ENCODE measurements around the gene DMBT1.

The DMBT1 gene

DNA sequence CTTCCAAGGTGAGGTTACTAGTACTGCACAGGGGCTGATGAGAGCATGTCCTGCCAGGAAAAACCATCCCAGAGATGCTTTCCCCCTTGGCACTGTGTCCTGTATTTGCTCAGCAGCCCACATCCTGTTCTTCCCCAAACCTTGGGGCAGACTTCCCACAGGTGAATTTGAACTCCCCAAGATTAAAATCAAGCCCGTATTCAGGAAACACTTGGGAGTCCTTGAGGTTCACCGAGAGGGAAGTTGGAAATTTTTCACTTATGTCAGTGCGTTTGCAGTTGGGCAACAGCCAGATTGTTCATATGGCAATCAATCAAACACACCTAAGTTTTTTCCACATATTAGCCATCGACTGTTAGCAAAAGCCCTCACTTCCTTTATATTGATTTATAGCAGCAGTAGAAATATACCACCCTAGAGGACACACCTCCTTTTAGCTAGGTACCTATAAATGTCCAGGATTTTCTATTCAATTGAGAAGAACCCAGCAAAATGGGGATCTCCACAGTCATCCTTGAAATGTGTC is at the start of gene DMBT1:
Gene DMBT1, plus strand, starts transcription at position 476 of the 526 bp plus-strand sequence. Its CDS starts 17 bp downstream, at position 493.
- DNase-seq = no peak

DNA sequence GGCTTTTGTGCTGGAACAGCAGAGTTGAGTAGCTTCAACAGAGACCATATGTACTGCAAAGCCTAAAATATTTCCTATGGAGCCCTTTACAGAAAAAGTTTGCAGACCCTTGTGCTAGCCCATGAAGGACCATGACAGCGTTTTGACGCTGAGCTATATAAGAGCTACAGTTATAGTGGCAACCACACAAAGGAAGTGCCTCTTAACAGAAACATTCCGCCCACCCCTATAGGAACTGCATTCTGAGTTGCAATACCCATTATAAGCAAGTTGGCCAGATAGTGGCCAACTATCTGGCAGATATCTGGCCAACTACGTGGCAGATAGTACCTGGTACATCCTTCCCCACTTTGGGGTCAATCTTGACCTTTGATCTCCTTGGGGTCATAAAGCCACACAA is 47.5 kb upstream of the DMBT1 start:
- no peak for DNase-seq

DNA sequence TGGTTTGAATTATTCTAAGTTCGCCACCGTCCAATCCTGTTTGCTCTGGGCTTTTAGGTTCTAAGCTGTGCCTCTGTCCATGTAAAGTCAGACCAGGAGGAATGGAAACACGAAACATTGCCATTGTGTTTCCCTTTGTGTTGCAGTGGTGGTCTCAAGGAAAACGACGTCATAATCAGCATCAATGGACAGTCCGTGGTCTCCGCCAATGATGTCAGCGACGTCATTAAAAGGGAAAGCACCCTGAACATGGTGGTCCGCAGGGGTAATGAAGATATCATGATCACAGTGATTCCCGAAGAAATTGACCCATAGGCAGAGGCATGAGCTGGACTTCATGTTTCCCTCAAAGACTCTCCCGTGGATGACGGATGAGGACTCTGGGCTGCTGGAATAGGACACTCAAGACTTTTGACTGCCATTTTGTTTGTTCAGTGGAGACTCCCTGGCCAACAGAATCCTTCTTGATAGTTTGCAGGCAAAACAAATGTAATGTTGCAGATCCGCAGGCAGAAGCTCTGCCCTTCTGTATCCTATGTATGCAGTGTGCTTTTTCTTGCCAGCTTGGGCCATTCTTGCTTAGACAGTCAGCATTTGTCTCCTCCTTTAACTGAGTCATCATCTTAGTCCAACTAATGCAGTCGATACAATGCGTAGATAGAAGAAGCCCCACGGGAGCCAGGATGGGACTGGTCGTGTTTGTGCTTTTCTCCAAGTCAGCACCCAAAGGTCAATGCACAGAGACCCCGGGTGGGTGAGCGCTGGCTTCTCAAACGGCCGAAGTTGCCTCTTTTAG is 46.3 kb upstream of the DMBT1 start:
- DNase-seq = no peak

DNA sequence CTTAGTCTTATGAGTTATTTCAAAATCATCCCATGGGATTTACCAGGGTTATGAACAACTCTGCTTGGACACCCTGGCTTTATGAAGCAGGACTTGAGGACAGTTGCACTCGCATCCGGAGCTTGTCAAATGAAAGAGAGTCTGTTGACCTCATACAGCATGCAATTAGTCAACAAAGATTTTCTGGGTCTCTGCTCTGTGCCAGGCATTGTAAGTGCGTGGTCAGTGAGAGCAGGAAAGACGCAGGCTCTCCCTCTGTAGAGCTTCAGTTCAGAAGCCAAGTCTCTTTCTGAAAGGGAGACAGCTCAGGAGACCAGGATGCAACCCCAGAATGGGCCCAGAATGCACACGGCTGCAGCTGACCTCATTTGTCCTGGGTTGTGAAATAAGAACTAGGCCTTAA is 45.5 kb upstream of the DMBT1 start:
- DNase-seq = no peak

DNA sequence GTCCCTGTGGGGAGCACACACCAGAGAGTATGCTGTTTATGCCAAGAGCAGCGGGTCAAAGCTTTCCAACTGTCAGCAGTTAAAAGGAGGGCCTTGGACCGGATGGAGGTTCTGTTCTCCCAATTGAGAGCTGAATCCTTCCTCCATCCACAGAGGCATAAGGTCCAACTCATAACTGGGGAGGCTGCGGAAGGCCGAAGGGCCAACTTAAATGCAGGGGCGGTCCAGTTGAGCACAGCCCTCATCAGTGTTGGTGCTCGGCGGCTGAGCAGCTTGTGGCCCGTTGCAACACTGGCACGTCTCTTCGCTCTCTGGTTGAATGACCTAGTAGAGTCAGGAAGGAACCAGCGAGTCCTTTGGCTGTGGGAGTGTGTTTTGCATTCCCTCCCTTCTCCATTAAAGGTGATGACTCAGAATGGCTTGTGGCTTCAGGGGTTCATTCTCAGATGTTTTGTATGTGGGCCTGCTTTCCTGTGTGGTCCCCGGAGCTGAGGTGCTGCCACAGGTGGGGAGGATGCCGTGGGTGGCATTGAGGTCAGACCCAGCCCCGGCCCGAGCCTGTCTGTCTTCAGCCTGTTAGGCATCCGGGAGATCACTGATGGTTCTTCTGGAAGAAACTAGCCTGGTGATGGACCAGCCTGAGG is 44.8 kb upstream of the DMBT1 start:
- no peak for DNase-seq

DNA sequence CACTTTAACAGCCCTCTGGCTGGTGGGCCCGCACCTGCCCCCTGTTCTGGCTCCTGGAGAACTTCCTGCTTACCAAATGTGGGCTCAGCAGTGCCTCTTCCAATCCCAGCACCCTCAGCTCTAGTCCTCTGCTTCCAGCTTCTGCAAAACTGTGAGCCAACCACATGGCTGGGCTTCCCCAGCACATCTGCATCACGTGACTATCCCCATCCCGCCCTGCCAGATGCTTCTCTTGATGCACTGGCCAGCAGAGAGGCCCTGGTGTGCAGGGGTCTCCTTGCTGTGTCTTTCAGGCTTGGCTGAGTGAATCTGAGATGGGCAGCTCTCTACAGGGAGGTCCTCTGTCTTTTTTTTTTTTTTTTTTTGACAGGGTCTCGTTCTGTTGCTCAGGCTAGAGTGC is 43.8 kb upstream of the DMBT1 start:
- DNase-seq = no peak

DNA sequence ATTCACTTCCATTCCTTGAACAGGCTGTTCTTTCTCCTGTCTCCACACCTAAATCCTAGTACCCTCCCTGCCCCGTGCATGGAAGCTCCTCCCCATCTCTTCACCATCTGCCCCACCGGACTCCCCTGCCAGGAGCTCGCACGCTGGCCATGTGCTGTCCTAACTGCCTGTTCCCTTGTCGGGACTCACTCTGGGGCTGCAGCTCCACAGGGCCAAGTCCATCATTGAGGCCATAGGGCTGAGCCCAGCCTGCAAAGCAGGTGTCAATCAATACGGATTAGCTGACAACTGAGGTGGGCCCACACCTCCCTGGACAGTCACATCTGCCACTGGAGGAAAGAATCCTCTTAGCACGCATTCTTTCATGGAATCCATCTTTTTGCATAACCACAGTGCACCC is 41.4 kb upstream of the DMBT1 start:
- DNase-seq = no peak

DNA sequence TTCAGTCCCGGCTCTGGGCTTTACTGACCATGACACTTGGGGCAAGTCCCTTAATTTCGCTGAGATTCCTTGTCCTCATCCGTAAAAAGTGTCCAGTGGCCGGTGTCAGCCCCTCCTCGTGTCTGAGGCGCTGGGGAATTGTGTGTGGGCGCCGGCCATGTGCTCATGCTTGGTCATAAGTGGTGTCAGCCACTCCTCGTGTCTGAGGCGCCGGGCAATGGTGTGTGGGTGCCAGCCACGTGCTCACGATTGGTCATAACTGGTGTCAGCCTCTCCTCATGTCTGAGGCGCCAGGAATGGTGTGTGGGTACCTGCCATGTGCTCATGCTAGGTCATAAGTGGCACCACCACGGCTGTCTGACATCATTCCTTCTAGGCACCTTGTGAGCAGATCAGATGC is 40.7 kb upstream of the DMBT1 start:
- no peak for DNase-seq

DNA sequence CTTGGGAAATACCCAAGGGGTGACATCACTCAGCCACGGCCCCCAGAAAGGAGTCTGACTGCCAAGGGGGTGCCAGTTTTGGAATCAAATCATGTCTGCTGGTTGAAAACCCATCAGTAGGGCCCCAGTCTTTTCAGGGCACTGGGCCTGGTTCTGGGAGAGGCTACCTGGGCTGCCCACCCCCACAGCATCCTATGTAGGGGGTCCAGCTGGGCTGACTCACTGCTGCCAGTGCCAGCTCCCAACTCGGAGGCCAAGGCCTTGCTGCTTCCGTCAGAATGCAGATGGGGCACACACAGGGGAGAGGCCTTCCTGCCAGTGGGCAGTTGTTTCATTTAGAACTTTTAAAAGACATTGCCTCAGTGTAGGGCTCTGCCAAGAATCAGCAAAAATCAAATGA is 39.5 kb upstream of the DMBT1 start:
- DNase-seq = no peak

DNA sequence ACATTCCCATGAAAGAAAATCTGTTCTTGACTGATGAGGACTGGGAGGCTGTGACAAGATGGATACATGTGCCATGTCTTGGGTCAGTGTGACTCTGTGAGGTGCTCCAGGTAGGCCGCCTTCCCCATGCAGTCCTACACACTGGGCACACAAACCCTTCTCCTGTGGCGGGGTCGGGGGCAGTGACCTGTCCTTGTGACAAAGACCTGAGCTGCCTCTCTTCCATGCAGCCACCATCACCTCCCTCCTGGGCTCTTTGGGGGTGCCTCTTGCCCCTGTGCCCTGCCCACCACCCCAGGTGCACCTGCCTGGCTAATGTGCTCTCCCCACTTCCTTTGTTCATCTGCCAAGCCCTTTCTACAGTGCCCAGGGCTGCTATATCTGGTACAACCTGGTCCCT is 35.7 kb upstream of the DMBT1 start:
- DNase-seq = no peak

DNA sequence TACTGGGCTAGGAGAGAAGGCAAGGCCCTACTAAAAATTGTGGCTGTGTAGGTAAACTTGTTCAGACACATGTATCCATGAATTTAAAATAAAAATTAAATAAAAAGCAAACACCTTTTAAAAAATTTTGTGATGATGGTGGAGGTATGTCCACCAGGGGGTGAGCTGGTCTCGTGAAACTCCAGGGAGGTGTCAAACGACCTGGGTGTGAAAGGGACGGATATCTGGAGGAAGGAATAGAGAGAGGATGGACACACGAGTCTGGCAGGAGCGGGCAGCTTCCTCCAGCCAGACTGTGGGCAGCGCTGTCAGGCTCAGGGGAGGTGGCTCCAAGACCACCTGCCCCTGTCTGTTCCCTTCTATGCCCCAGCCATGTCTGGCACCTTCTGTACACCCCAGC is 34.8 kb upstream of the DMBT1 start:
- no peak for DNase-seq

DNA sequence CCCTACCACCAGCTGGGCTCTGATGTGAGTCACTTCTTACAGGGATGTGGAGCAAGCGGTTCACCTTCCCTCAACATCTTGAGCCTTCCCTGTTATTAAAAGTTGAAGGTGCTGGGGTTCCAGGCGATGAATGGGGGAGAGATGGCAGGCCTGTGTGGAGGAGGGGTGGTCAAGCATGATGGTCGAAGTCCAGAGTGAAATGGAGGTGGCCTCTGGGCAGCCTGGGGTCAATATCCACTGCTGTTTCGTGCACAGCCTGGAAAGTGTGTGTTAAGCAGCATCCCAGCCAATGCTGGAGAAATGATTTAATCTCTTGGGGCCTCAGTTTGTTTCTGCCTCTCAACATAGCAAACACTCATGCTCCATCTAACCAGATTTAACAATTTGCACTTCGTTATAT is 33.7 kb upstream of the DMBT1 start:
- no peak for DNase-seq

DNA sequence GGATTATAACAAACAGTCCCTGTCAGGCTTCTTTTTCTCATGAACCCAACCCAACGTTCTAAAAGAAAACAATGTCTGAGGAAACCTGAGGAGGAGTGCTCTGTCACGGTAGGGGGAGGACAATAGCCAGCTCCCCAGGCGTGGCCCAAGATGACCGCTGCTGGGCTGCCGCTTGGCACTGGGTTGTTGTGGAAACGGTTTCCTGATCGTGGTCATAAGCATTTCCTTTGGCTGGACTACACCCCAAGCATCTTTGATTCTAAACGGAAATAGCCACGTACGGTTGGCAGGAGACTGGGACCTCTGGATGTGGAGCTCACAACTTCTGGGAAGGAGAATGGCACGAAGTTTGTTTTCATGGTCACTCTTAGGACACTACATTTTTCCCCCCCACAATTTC is 30.4 kb upstream of the DMBT1 start:
- DNase-seq = no peak

DNA sequence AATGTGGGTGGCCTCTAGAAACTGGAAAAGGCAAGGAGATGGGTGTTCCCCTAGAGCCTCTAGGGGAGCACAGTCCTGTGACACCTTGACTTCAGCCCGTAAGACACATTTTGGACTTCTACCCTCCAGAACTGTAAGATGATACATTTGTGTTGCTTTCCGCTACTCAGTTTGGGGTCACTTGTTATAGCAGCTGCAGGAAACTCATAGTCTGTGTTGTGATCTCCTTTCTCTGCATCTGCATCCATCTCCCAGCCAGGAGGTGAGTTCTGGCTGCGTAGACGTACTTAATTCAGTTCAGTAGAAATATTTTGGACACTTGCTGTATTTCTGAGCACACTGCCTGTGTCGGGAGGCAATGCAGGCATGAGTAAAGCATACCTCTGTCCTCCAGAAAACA is 29.3 kb upstream of the DMBT1 start:
- DNase-seq = no peak

DNA sequence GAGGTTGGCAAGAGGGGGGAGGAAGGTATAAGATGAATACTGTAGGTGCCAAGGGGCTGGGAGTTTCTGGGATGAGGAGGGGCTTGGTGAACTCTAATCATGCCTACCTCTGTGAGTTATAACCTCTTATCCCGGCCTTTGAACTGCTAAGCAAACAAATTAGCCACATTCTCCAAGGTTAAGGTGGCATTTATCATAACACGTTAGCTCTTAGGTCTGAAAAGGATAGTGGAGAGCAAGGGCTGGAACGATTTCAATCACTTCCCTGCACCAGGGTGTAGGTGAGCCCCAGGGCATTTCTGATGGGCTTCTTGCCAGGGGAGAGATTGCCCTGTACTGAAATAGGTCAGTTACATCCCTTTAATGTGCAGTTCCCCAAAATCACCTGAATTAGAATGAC is 28.6 kb upstream of the DMBT1 start:
- DNase-seq = no peak

DNA sequence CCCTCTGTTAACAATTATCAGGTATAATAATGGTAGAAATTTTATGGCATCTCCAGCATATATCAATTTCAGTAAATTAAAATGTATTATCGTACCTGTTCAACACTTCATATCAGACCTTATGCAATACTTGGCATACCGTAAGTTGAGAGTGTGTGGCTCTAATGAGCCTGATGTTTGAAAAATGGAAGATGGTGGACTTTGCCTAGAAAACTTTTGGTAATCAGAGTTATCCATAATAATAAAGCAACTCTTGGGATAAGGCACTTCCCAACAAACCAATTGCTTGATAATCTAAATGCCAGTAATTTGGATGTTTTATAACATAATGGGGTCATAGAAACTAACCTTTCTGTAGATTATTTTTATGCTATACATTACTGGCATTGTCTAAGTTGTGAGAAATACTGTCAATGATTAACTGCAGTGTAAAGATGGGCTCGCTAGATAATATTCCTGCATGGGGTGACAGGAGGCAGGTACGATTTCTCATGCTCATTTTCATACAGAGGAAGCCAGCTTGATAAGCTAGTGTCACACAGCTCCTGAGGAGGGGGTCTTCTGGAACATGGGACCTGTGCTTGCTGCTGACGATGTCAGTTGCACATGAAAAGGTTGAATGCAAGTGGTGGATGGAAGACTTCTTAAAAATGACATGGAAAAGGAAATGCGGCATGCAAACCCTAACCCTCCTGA is 27.8 kb upstream of the DMBT1 start:
- DNase-seq = no peak

DNA sequence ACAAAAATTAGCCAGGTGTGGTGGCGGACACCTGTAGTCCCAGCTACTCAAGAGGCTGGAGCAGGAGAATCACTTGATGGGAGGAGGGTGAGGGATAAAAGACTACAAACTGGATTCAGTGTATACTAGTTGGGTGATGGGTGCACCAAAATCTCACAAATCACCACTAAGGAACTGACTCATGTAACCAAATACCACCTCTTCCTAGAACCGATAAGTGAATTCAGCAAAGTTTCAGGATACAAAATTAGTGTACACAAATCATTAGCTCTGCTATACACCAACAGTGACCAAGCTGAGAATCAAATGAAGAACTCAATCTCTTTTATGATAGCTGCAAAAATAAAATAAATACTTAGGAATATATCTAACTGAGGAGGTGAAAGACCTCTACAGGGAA is 23.0 kb upstream of the DMBT1 start:
- DNase-seq = no peak

DNA sequence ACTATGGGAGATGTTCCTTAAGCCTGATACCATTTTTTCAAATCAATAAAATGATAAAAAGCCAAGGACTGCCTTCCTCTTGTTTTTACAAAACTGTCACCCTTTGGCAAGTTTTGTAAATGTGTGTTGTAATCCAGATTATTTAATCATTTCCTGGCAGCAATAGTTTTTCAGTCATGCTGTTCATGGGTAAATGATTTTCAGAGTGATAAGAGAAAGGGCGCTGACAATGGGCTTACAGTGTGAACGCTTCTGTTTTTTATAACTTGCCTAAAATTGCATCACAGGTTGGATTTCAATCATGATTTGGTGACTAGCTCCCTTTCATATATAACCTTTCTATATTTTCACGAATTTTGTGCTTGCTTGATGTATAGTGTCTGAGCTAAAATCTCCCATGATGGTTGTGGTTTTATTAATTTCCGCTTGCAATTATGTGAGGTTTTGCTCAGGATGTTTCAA is 19.0 kb upstream of the DMBT1 start:
- DNase-seq = no peak

DNA sequence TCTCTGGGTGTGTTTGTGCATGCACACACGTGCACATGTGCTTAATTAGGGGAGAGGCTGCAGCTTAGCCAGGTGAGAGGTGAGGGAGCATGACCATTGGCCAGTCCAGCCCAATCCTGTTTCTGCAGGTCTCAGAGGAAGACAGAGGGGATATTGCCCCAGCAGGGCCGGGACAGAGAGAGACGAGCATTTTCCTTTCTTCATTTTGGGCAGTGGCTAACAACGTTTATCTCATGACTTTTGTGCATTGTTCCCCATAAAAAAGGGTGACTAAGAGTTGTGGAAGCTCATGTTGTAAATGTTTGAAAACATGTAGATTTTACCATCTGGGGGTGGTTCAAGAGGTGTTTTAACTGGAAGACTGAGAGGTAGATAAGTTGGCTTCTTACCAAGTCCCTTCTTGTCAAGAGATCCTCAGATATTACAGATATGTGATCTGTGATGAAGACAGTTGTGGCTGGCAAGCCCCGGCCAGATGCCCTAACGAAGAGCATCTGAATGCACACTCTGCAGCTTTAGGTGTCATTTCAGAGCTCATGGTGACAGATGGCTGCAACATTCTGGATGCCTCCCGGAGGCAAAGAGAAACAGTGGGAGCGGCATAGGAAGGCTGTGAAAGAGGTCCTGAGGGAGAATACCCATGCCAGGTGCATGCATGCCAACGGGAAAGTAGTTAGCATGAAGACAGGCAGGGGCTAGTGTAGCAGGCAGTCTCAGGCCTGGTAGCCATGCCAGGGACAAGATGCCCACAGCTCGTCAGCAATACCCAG is 16.7 kb upstream of the DMBT1 start:
- no peak for DNase-seq

DNA sequence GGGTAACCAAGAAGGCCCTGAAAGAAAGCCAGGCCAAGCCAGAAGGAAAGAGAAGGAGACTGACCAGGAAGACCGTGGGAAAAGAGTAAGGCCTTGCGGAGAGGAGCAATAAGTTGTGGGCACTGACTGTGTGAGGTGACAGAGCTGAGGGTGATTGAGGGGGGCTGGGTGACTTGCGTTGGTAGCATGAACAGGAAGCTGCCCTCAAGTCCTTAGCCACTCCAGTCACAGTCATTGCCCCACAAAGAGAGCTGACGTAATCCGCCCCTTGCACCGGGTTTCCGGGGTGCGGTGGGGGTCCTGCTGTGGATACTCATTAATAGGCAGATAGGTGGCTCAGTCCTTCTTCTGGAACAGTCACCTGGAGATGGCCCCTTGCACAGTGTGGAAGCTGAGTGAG is 16.1 kb upstream of the DMBT1 start:
- DNase-seq = no peak

DNA sequence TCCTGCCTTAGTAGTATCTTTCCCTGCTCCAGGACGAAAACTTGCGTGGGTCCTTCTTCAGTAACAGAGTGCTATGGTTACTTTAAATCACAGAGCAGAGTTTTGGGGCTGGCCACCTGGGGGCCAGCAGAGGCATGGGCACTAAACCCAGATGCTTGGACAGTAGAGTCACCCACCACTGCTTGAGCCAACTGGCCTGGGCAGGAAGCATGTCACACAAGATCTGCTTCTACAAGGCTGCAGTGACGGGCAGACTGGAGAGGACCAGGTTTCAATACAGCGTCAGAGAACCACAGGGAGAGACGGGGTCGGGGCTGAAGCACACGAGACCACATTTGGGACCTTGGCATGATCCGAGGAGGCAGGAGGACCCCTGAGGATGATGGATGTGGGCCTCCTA is 14.3 kb upstream of the DMBT1 start:
- no peak for DNase-seq

DNA sequence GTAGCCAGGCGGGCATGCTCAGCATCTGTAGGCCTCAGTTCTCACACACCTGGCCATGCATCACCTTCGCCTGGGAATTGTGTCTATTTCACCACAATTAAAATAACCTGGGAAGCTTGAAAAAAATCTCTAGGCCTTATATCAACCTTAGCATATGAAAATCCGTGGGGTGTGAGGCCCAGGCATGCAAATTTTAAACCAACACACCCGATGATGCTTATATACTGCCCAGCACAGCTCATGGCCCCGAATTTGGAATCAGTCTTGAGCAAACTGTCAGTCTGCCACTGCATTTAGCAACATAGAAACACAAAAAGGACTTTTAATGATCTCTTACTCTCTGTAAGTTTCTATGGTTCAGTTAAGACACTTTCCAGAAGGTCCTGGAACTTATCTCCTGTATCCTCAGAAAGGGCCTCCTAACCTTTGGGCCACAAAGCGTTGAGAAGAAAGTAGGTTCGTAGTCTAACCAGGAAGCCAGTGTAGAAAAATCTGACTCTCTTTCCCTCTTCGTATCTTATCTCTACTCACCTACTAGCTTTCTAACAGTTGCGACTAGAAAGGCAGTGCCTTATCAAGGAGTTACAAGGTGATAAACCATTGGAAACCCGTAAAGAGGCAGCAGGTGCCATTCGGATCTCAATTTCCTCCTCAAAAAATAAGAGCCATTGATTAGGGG is 12.0 kb upstream of the DMBT1 start:
- no peak for DNase-seq

DNA sequence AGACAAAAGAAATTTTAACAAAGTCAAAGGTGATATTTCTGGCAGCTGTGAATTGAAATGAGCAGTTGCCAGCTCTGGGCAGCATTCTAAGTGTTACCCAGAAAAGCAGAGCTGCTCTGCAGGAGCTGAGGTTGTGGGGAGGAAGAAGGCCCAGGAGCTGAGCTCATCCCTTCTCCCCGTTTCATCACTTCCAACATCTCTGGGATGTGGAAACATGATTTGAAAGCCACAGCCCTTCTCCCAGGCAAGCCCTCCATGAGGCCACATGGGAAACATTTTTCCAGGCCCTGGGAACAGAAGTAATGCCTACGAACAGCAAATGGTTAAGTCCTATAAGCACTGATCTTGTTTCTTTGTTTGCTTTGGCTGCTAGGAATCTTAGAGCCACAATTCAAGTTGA is 10.9 kb upstream of the DMBT1 start:
- DNase-seq = no peak
